Measurements from ENCODE around the gene BAHCC1. TPM values are rescaled to one million over a fixed set of nuclear protein-coding genes. Genes with fewer than 3 reads are reported as not detected.

BAHCC1 gene
- total and polyA plus RNA-seq, 10 of the 15 experiments (the other 5 are each of a cell fraction or from before 2014, with no cell fraction given), result 0.03 to 0.14 (median 0.11) TPM; not detected in 6

- SMC1A ChIA-PET (ENCODE audit: uncharacterized antibody, unreplicated experiment), result no interaction called here
- FAIRE-seq (no peak), DNase-seq (ENCODE audit: low read depth, low spot score) (no peak), ATAC-seq (no peak)
- no peaks in the 10 kb centered on the region; a peak in 1 of 4 replicates for H3K27me3 ChIP-seq (replicated peaks in 1 of 2; ENCODE audit: control insufficient read depth in 2 of 2, insufficient read depth in 2 of 2, low read length in 1 of 2)
- no peak overlapping the region for H3K9ac ChIP-seq (ENCODE audit: control insufficient read depth, insufficient read depth, low read length)
- BruUV-seq (replicated peaks), result no TSS peak
- H3K4me1 ChIP-seq (ENCODE audit: control insufficient read depth, insufficient read depth, low read length), result no peaks in the 10 kb centered on the region
- H4K20me1 ChIP-seq (ENCODE audit: control insufficient read depth, insufficient read depth), result no peaks in the 10 kb centered on the region
- no peak overlapping the region for H3K4me2 ChIP-seq (ENCODE audit: control insufficient read depth, insufficient read depth)
- H2AFZ ChIP-seq (ENCODE audit: control insufficient read depth, low read depth, low read length), result no peak overlapping the region
- no peaks in the 10 kb centered on the region for H3K36me3 ChIP-seq (ENCODE audit: control insufficient read depth in 2 of 2, insufficient read depth in 2 of 2, low read length in 1 of 2)
- no peak overlapping the region for H3K4me3 ChIP-seq
- in situ Hi-C loops (cut with MboI), result no loop called here
- POLR2A ChIA-PET, result no interaction called here
- CTCF ChIA-PET, result interaction anchor here (0.6 kb wide), 1 partner anchor 60 kb away, joined by 3 read pairs; no protein-coding TSS in a partner anchor
- 66% methylated on average over 42 of the region's 50 CpGs for WGBS (ENCODE audit: insufficient coverage, insufficient replicate concordance, low lambda C conversion rate, missing lambda C conversion rate)
- no peak for TF ChIP-seq MLLT1 (IDR thresholded peaks at IDR 0.05)
- no peaks in the 10 kb centered on the region for H3K9me3 ChIP-seq (replicated peaks; ENCODE audit: control insufficient read depth, insufficient read depth, low read length)
- H3K79me2 ChIP-seq (ENCODE audit: control insufficient read depth, insufficient read depth, low read length), result no peaks in the 10 kb centered on the region
- RAD21 ChIA-PET (ENCODE audit: unreplicated experiment), result no interaction called here
- H3K27ac ChIP-seq (ENCODE audit: control insufficient read depth, insufficient read depth), result no peak overlapping the region
- intact Hi-C loops (cut with micrococcal nuclease; ENCODE audit: unreplicated experiment), result no loop called here
Observed at GRCh38 chr17:81461607-81462500, 66.6 kb downstream of the BAHCC1 start.

- intact Hi-C loops (cut with micrococcal nuclease; ENCODE audit: unreplicated experiment), result no loop called here
- Histone ChIP-seq H2AFZ (ENCODE audit: control insufficient read depth, low read depth, low read length) (no peak overlapping the region), H3K27ac (ENCODE audit: control insufficient read depth, insufficient read depth) (no peak overlapping the region), H3K36me3 (ENCODE audit: control insufficient read depth in 2 of 2, insufficient read depth in 2 of 2, low read length in 1 of 2) (no peaks in the 10 kb centered on the region), H3K79me2 (ENCODE audit: control insufficient read depth, insufficient read depth, low read length) (no peaks in the 10 kb centered on the region), H3K4me2 (ENCODE audit: control insufficient read depth, insufficient read depth) (no peak overlapping the region), H3K9ac (ENCODE audit: control insufficient read depth, insufficient read depth, low read length) (no peak overlapping the region), H3K27me3 (replicated peaks in 1 of 2; ENCODE audit: control insufficient read depth in 2 of 2, insufficient read depth in 2 of 2, low read length in 1 of 2) (no peaks in the 10 kb centered on the region; a peak in 1 of 4 replicates), H3K9me3 (replicated peaks; ENCODE audit: control insufficient read depth, insufficient read depth, low read length) (no peaks in the 10 kb centered on the region), H3K4me1 (ENCODE audit: control insufficient read depth, insufficient read depth, low read length) (no peaks in the 10 kb centered on the region), H3K4me3 (no peak overlapping the region), H4K20me1 (ENCODE audit: control insufficient read depth, insufficient read depth) (no peaks in the 10 kb centered on the region)
- no TSS peak for BruUV-seq (replicated peaks)
- CTCF ChIA-PET, result no interaction called here
- no peak for ATAC-seq
- no peak for DNase-seq (ENCODE audit: low read depth, low spot score)
- in situ Hi-C loops (cut with MboI), result no loop called here
- POLR2A ChIA-PET, result no interaction called here
- no peak for FAIRE-seq
- 60% methylated on average over 29 of the region's 33 CpGs for WGBS (ENCODE audit: insufficient coverage, insufficient replicate concordance, low lambda C conversion rate, missing lambda C conversion rate)
- SMC1A ChIA-PET (ENCODE audit: uncharacterized antibody, unreplicated experiment), result no interaction called here
- RAD21 ChIA-PET (ENCODE audit: unreplicated experiment), result no interaction called here
- TF ChIP-seq E4F1 (IDR thresholded peaks at IDR 0.05; ENCODE audit: borderline replicate concordance, partially characterized antibody) (no peak), PAX5 (IDR thresholded peaks at IDR 0.05; ENCODE audit: borderline replicate concordance, low read depth, low read length) (no peak), MYB (IDR thresholded peaks at IDR 0.05; ENCODE audit: borderline replicate concordance, low read depth, low read length) (no peak), JUND (IDR thresholded peaks at IDR 0.05; ENCODE audit: low read depth, low read length) (no peak), NR2C1 (IDR thresholded peaks at IDR 0.05) (no peak), CBFB (IDR thresholded peaks at IDR 0.05; ENCODE audit: low read depth) (no peak), CTCF (IDR thresholded peaks at IDR 0.05 in 2 of 3, conservative IDR thresholded peaks at IDR 0.05 in 1 of 3; ENCODE audit: control insufficient read depth in 2 of 3, extremely low read depth in 1 of 3, insufficient read depth in 1 of 3, low read depth in 3 of 3, low read length in 3 of 3) (no peak), CHD1 (IDR thresholded peaks at IDR 0.05; ENCODE audit: low read depth, low read length) (no peak)
Observed at GRCh38 chr17:81462506-81463125, 67.4 kb downstream of the BAHCC1 start.
